SU-DHL-6 (cell line): ENCODE measurements around the gene RAD51B.

Source experiments
- CTCF ChIP-seq: fragments of 200-600 bp; sonication (generic); IDR thresholded peaks from one replicate; pipeline ENCODE4 v1.5.1; 2017; ENCODE audit warnings: antibody characterized with exemption, mild to moderate bottlenecking, low read length, moderate library complexity; ENCODE audit not compliant: insufficient read depth, poor library complexity, severe bottlenecking
- EZH2phosphoT487 ChIP-seq: fragments of 200-600 bp; sonication (generic), shearing (Covaris generic); conservative IDR thresholded peaks from 2 replicates; pipeline ENCODE4 v1.6.1; 2018; ENCODE audit warnings: mild to moderate bottlenecking, antibody characterized with exemption, low read length, moderate library complexity, mixed read lengths

GRCh38 chr14:68535404-68536017 lies 715.9 kb downstream of the RAD51B start:
- TF ChIP-seq EZH2phosphoT487 = no peak
- no peak for TF ChIP-seq CTCF
